Breast epithelium (tissue), 4 donors: ENCODE measurements around the gene AHDC1. TPM values are rescaled to one million over a fixed set of nuclear protein-coding genes. Genes with fewer than 3 reads are reported as not detected.
A peak's percentile ranks its signal among the peaks of the same experiment; 100 is the strongest.
"Not testable (repeated sequence)": the region's sequence is repeated elsewhere in the genome, so short reads cannot be mapped to it uniquely, and the experiment has no call there.

Experiments used
- DNase-seq, 2 donors: peaks; one replicate each; pipeline ENCODE4 v3.0.0-alpha.2; 2019; ENCODE audit warnings: low spot score in 2 of 2
- H3K27ac ChIP-seq, 2 donors: fragments of 200-600 bp; sonication (generic) in 1 of 2; one replicate each; pipeline ENCODE4 v1.5.1; 2016 to 2019; ENCODE audit warnings: mild to moderate bottlenecking in 1 of 2
- H3K27me3 ChIP-seq, 2 donors: fragments of 200-600 bp; sonication (generic) in 1 of 2; one replicate each; pipeline versions ENCODE4 v1.5.1 to v1.6.0; 2017 to 2019; ENCODE audit warnings: control low read depth in 1 of 2, mild to moderate bottlenecking in 1 of 2
- H3K36me3 ChIP-seq: fragments of 200-600 bp; one replicate; pipeline ENCODE4 v1.5.1; 2019
- H3K4me1 ChIP-seq, 2 donors: fragments of 200-600 bp; sonication (generic); one replicate each; pipeline ENCODE4 v1.5.1; 2016 to 2019; ENCODE audit warnings: control low read depth in 1 of 2
- H3K4me3 ChIP-seq, 3 donors: fragments of 200-600 bp; sonication (generic); 1 replicate in 2 of 3; 2 replicates in 1 of 3; pipeline ENCODE4 v1.5.1; 2016 to 2019; ENCODE audit warnings: mild to moderate bottlenecking in 3 of 3, moderate library complexity in 2 of 3
- H3K9me3 ChIP-seq, 2 donors: fragments of 200-600 bp; sonication (generic) in 1 of 2; one replicate each; pipeline ENCODE4 v1.5.1; 2016 to 2019; ENCODE audit warnings: control low read depth in 1 of 2
- CTCF ChIP-seq, 3 donors: fragments of 450-650 bp; IDR thresholded peaks; one replicate each; pipeline ENCODE4 v1.5.1; 2016 to 2017; ENCODE audit warnings: antibody characterized with exemption in 3 of 3, mild to moderate bottlenecking in 3 of 3, moderate library complexity in 3 of 3
- POLR2A ChIP-seq: fragments of 450-650 bp; IDR thresholded peaks from one replicate; pipeline ENCODE4 v1.6.1; 2016; ENCODE audit warnings: antibody characterized with exemption, mild to moderate bottlenecking, moderate library complexity
- POLR2AphosphoS5 ChIP-seq, 3 donors: sonication (generic); formaldehyde crosslinking; IDR thresholded peaks; one replicate each; pipeline ENCODE4 v1.6.1; 2017; ENCODE audit warnings: antibody characterized with exemption in 3 of 3
- intact Hi-C: fragments of 100-400 bp; cut with DNase I; formaldehyde crosslinking; loops from one replicate; pipeline ENCODE4 v1.15.1; 2023; ENCODE audit warnings: low total_unique reads
- total RNA-seq, 3 donors: library from RNA; depleted of rRNA; stranded (reverse); fragments of >200 nt; gene quantifications; one replicate each; pipeline ENCODE4 v1.1.0, GENCODE V29; 2016

The AHDC1 gene
- total RNA-seq, 3 donors from 2014 or later: 10.7 to 17.1 (median 15.4) TPM

- H3K4me1 ChIP-seq: no peaks in the 10 kb centered on the region
- no peaks in the 10 kb centered on the region for H3K27me3 ChIP-seq
- TF ChIP-seq POLR2A (no peak), CTCF (IDR thresholded peaks at IDR 0.05) (peak; percentile 55 to 82 (median 69))
- no peak overlapping the region for H3K27ac ChIP-seq
- no peaks in the 10 kb centered on the region for H3K9me3 ChIP-seq
- no peaks in the 10 kb centered on the region for H3K36me3 ChIP-seq
- intact Hi-C loops: no loop called here
- H3K4me3 ChIP-seq: no peak overlapping the region
- no peak for DNase-seq
Observed at GRCh38 chr1:27643600-27644368, 39.8 kb upstream of the AHDC1 start.

GRCh38 chr1:27640514-27640913, 36.6 kb upstream of the AHDC1 start:
- H3K4me1 ChIP-seq, H3K4me3 ChIP-seq, H3K36me3 ChIP-seq, H3K27me3 ChIP-seq, DNase-seq, intact Hi-C loops, H3K27ac ChIP-seq, H3K9me3 ChIP-seq: not testable (repeated sequence)

GRCh38 chr1:27638805-27639204, 34.9 kb upstream of the AHDC1 start:
- Histone ChIP-seq H3K4me1 (no peaks in the 10 kb centered on the region), H3K36me3 (no peaks in the 10 kb centered on the region), H3K27ac (no peak overlapping the region), H3K9me3 (no peaks in the 10 kb centered on the region), H3K4me3 (no peak overlapping the region), H3K27me3 (no peaks in the 10 kb centered on the region)
- intact Hi-C loops: no loop called here
- TF ChIP-seq CTCF (IDR thresholded peaks at IDR 0.05): no peak
- TF ChIP-seq POLR2AphosphoS5 (IDR thresholded peaks at IDR 0.05): no peak
- no peak for TF ChIP-seq POLR2A
- DNase-seq: no peak

GRCh38 chr1:27638047-27638734, 34.2 kb upstream of the AHDC1 start:
- no peak for DNase-seq
- no peak overlapping the region for H3K4me3 ChIP-seq
- H3K36me3 ChIP-seq: no peaks in the 10 kb centered on the region
- no peaks in the 10 kb centered on the region for H3K9me3 ChIP-seq
- no peaks in the 10 kb centered on the region for H3K4me1 ChIP-seq
- H3K27ac ChIP-seq: no peak overlapping the region
- H3K27me3 ChIP-seq: no peaks in the 10 kb centered on the region
- no peak for TF ChIP-seq POLR2AphosphoS5 (IDR thresholded peaks at IDR 0.05)
- TF ChIP-seq CTCF (IDR thresholded peaks at IDR 0.05): no peak
- no peak for TF ChIP-seq POLR2A
- intact Hi-C loops: no loop called here

- Histone ChIP-seq H3K9me3 (no peaks in the 10 kb centered on the region), H3K36me3 (no peaks in the 10 kb centered on the region), H3K4me1 (no peaks in the 10 kb centered on the region), H3K27me3 (no peaks in the 10 kb centered on the region), H3K27ac (peak overlapping the region; percentile 61 to 82), H3K4me3 (peak overlapping the region; percentile 54 to 70 (median 61))
- intact Hi-C loops: no loop called here
- no peak for DNase-seq
- no peak for TF ChIP-seq POLR2A
- TF ChIP-seq CTCF (IDR thresholded peaks at IDR 0.05): no peak
- TF ChIP-seq POLR2AphosphoS5 (IDR thresholded peaks at IDR 0.05): no peak
Observed at GRCh38 chr1:27635396-27636142, 31.6 kb upstream of the AHDC1 start.
